Medulla oblongata (tissue), 1 donor: ENCODE data around the gene XG.
"Not testable (repeated sequence)": the region's sequence is repeated elsewhere in the genome, so short reads cannot be mapped to it uniquely, and the experiment has no call there.

Experiments used
- DNase-seq: peaks from one replicate; pipeline ENCODE4 v3.0.0-alpha.2; 2015; ENCODE audit errors: extremely low spot score

The XG gene

DNA sequence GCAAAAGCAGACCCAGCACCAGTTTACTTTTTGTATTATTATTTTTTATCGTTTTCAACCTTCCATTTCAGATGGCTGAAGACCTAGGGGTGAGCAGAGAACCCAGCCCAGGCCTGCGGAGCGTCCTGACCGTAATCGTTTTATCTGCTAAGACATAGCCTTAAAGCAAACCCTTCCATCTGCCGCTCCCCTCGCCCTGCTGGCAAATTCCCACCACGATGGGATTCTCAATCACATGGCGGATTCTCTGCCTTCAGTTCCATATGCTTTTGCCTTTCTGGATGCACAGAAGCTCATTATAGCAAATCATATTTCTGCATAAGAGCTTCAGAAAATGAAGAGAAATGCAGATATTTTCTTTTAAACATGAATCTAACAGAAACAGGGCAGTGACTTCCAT is 18.6 kb upstream of the XG start:
- no peak for DNase-seq

DNA sequence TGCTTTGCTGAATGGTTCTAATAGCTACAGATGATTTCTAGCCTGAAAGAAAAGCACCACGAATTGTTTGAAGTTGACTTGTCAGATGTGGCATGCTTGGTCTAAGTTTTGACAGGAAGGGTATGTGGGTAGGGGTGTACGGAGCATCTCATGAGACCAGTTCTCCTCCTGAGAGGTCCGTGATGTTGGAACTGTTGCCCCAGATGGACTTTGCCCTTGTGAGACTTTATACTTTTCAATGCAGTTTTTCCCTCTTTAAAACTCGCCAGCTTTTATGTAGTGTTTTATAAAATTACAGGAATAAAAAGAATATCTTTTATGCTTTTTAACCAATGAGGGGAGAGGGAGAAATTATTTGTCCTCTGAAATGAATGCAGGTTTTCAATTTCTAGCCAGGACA is 16.6 kb upstream of the XG start:
- DNase-seq = no peak

GRCh38 chrX:2740672-2741071 is 11.2 kb upstream of the XG start:
- DNase-seq = no peak

DNA sequence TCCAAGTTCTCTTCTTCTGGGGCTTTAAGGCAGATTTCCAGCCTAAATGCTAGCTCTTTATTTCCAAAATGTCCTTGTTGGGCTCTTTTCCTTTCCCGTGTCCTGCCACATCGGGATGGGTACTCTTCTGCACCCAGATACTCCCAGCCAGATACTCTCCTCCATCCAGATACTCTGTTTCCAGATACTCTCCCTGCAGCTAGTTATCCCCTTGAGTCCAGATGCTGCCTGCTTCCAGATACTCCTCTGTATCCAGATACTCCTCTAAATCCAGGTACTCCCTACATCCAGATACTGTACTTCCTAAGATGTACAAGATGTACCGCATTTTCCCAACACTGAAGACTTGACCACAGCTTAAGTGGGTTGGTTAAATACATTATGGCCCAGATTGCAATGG is 10.5 kb upstream of the XG start:
- DNase-seq = no peak

- not testable (repeated sequence) for DNase-seq
Observed at GRCh38 chrX:2746250-2746649, 5.6 kb upstream of the XG start.

GRCh38 chrX:2748171-2748814 is 3.5 kb upstream of the XG start:
- DNase-seq = no peak

GRCh38 chrX:2748815-2749188 is 3.0 kb upstream of the XG start:
- no peak for DNase-seq

- DNase-seq = no peak
Observed at GRCh38 chrX:2751291-2751690, 549 bp upstream of the XG start.

DNA sequence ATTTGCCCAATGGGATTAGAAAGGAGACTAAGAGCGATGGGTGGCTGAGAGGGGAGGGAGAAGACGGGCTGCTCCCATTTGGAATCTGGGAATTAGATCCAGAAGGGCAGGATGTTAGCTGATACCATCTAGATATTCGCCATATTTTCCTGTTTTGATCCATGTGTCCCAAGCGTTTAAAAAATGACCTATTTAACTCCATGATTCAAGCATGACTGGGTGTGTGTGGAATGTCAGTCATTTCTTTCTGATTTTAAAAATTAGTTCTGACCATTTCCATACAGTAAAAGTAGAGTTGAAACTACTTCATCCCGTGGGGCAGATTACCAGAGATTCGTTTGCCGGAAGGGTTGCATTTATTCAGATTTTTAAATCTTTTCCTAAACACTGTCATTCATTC is 601 bp downstream of the XG start:
- DNase-seq = not testable (repeated sequence)

DNA sequence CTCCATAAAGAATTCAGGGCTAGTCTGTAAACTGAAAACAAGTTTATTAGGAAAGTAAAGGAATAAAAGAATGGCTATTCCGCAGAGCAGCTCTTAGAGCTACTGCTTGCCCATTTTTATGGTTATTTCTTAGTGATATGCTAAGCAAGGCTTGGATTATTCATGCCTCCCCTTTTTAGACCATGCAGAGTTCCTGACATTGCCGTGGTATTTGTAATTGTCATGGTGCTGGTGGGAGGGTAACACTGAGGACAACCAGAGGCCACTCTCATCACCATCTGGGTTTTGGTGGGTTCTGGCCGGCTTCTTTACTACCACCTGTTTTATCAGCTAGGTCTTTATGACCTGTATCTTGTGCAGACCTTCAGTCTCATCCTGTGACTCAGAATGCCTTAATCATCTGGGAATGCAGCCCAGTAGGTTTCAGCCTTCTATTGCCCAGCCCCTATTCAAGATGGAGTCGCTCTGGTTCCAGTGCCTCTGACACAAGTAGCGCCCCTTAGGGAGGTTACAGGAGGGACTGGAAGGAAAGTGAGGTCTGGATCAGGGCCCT is 3.4 kb downstream of the XG start:
- not testable (repeated sequence) for DNase-seq

DNA sequence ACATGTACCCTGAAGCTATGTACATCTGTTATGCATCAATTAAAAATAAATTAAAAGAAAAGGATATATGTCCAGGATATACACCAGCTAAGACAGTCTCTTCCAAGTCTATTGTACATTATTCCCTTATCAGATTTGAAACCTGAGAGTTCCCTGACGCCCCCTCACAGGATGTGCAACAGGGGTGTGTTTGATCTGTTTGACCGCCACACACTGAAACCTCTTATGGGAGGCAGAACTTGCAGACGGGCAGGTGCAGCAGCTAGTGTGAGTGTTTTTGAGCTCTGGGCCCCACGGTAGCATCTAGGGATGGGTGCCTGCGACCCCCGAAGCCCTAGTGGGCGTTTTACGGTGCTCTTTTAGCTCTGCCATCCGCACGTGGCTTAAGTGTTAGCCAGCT is 4.7 kb downstream of the XG start:
- no peak for DNase-seq

DNA sequence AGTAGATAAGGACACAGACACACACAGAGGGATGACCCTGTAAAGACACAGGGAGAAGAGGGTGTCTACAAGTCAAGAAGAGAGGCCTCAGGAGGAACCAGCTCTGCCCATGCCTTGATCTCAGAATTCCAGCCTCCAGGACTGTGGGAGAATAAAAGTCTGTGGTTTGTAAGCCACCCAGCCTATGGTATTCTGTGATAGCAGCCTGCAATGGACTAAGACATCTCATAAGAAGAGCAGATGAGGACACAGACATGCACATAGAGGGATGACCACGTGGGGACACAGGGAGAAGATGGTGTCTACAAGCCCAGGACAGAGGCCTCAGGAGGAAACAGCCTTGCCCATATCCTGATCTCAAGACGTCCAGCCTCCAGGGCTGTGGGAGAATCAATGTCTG is 9.4 kb downstream of the XG start:
- DNase-seq = no peak

DNA sequence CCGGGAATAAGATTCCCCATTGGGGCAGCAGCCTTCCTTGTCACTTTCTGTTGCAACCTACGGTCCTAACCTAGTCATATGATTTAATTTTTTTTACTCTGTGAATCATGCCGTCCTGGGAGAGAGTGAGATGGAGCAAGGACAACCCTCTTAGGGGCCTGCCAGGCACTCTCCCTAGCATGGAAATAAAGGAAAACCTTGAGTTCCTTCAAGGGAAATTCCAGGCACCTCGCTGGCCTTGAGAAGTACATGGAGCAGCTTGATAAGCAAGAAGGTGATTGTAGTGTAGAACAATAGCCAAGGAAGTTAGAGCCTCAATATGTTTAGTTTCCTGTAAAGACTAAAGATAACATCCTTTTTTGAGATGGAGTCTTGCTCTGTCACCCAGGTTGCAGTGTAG is 10.8 kb downstream of the XG start:
- DNase-seq = not testable (repeated sequence)

- DNase-seq = not testable (repeated sequence)
Observed at GRCh38 chrX:2764766-2765548, 13.1 kb downstream of the XG start.

- no peak for DNase-seq
Observed at GRCh38 chrX:2765549-2765830, 13.7 kb downstream of the XG start.

DNA sequence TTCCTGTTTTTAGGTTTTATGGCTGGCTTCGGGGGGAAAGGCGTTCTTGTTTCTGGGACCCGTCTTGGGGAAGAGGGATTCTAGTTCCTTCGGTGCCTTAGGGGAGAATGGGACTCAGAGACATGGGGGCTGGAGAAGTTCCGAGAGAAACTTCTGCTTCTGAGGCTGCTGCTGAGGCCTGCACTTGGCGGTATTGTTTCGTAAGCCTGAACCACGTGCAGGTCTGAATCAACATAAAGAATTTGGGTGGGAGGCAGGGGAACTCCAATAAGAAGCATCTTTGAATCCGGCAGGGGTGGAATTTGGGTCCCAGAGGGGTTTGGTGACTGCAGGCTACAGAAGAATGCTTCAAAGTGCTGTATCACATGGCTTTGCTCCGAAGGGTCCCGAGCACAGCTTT is 15.1 kb downstream of the XG start:
- no peak for DNase-seq

DNA sequence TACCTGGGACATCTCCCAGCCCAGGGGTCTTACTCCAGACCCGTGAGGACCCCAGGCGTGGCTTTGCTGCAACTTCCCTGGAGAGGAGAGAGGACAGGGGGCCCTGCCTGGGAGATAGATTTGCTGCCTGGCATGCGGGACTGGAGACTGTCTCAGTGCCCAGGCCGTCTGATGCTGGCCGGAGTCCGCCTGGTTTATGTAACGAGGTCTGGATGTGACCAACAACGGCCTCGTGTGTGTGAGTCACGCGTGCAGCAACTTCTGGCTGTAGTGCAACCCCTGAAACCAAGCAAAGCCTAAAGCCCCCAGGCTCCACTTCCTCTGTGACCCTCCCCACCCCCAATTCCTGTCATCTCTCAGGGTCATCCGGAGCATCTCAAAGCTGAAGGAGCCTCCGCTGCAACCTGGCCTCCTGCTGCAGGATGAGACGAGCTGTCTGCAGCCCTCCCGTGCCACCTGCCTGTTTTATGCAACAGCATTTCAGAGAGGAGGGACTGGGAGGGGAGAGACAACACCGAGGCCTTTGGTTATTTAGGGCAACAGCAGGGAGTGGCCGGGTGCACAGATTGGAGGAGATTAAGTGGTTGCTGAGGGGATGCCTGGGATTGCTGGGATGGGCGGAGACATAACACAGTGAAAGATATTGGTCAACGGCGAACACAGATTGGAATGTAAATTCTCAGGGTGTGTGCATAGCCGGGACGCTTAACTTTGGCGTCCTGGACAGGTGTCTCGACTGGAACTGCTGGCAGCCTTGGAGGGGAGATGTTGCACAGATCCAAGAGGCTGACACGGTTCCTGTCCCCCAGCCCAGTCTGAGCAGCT is 16.0 kb downstream of the XG start:
- no peak for DNase-seq

DNA sequence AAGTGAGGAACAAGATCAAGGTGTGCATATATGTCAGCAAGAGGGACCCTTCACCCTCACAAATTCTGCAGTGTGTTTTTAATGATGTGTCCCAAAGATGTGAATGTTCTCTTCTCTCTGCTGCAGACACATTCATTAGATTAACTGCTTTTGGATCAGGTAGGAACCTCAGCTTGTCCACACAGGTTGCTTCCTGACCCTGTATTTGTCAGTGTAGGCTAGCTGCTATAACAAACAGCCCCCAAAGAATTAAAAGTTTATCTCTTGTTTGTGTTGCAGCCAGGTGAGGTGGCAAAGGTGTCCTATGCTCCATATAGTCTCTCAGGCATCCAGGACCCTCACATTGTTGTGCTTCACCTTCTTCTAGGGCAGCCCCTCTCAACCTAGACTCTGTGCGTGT is 17.8 kb downstream of the XG start:
- DNase-seq = no peak

DNA sequence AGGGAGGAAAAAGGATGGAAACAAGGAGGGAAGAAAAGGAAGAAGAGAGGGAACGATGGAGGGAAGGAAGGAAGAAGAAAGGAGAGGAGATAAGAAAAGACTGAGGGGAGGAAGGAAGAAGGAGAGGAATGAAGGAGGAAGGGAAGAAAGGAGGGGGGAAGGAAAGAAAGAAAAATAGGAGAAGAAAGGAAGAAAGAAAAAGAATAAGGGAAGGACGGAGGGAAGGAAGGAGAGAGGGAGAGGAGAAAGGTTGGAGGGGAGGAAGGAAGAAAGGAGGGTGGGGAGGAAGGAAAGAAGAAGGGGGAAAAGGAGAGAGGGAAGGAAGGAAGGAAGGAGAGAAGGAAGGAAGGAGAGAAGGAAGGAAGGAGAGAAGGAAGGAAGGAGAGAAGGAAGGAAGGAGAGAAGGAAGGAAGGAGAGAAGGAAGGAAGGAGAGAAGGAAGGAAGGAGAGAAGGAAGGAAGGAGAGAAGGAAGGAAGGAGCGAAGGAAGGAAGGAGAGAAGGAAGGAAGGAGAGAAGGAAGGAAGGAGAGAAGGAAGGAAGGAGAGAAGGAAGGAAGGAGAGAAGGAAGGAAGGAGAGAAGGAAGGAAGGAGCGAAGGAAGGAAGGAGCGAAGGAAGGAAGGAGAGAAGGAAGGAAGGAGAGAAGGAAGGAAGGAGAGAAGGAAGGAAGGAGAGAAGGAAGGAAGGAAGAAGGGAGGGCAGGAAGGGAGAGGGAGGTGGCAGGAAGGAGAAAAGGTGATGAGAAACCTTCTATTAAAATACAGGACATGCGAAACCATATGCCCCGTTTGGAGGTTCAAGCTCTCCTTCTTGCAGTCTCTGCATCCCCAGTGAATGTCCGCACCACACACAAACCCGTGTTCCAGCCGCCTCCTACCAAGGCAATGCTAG is 21.6 kb downstream of the XG start:
- DNase-seq = not testable (repeated sequence)

- no peak for DNase-seq
Observed at GRCh38 chrX:2774057-2774456, 22.2 kb downstream of the XG start.

- DNase-seq = no peak
Observed at GRCh38 chrX:2774776-2775175, 22.9 kb downstream of the XG start.
